NCI-H2196 treated with DMSO at 0.1 percent for 48 hours (cell line): ENCODE measurements around the gene LYSMD4.

Source experiments
- DNase-seq: peaks from one replicate; lab custom pipeline; 2025; ENCODE audit not compliant: unreplicated experiment; lab: John Stamatoyannopoulos, UW

The LYSMD4 gene

GRCh38 chr15:99707473-99708270 is 25.6 kb downstream of the LYSMD4 start:
- DNase-seq = no peak

- no peak for DNase-seq
These were observed 26.5 kb downstream of the LYSMD4 start for GRCh38 chr15:99706557-99707303.

- peak; percentile 12 for DNase-seq
These were observed 28.8 kb downstream of the LYSMD4 start for GRCh38 chr15:99704444-99704838.

- no peak for DNase-seq
These were observed 29.4 kb downstream of the LYSMD4 start for GRCh38 chr15:99703603-99704443.

GRCh38 chr15:99702895-99703602 is 30.2 kb downstream of the LYSMD4 start:
- DNase-seq = no peak

GRCh38 chr15:99696096-99696495 is 37.1 kb downstream of the LYSMD4 start:
- no peak for DNase-seq

GRCh38 chr15:99692825-99693224 is 40.4 kb downstream of the LYSMD4 start:
- DNase-seq = no peak

GRCh38 chr15:99686290-99686689 is 46.9 kb downstream of the LYSMD4 start:
- DNase-seq = no peak

GRCh38 chr15:99683000-99683670 is 50.1 kb downstream of the LYSMD4 start:
- no peak for DNase-seq

GRCh38 chr15:99682455-99682854 is 50.8 kb downstream of the LYSMD4 start:
- DNase-seq = no peak

GRCh38 chr15:99681990-99682389 is 51.2 kb downstream of the LYSMD4 start:
- no peak for DNase-seq

- no peak for DNase-seq
These were observed 53.0 kb downstream of the LYSMD4 start for GRCh38 chr15:99680276-99680675.

- DNase-seq = no peak
These were observed 55.6 kb downstream of the LYSMD4 start for GRCh38 chr15:99677540-99678134.
